ENCODE data around the gene GNG7.

GNG7 gene

DNA sequence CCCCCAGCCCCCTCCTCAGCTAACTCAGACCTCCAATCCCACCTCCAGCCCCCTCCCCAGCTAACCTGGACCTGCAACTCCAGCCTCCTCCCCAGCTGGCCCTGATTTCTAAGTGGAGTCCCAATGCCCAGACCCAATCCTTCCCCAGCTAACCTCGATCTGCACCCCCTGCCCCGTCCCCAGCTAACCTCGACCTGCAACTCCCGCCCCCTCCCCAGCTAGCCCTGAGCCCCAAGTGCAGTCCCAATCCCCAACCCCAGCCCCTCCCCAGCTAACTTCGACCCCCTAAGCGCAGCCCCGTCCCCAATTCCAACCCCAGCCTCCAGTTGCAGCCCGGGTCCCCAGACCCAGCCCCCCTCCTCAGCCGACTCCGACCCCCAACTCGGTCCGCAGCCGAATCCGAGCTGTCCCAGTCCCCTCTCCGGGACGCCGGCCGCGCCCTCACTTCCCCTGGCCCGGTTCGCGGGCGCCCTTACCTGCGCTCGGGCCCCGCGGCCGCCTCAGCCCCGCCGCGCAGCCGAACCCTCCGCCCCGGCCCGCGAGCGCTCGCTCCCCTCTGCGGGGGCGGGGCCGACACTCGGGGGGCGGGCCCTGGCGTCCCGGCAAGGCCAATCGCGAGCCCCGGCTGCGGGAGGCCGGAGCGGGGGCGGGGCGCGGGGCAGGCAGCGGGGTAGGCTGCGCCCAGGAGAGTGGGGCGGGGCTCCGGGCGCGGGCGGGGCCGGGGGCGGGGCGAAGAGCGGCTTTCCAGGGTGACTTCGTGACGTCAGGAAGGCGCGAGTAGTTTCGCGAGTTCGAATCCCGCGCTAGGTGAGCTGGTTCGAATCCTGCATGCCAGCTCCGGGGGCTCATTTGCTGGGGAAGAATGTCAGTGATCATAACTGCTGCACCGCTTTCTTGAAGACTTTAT, at the start of gene GNG7:
Gene GNG7 (minus strand): TSS at position 525 of the 907 bp plus-strand sequence. CDS start 182,006 bp downstream, outside the sequence.
- DNase-seq (ENCODE audit: low read depth in 2 of 2, low spot score in 1 of 2): peak; percentile 80 to 87

DNA sequence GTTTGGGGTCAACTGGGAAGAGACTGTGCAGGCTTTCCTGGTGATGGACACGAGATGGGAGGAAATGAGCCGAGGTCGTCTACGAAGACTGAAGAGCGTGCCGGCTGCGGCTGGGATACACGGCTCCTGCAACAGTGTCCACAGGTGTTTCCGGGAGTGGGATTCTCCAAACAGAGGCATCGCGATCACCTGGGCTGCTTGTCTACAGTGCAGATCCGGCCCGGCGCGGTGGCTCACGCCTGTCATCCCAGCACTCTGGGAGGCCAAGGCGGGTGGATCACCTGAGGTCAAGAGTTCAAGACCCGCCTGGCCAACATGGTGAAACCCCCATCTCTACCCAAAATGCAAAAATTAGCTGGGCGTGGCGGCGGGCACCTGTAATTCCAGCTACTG, 48.9 kb upstream of the GNG7 start:
- DNase-seq (ENCODE audit: low read depth in 2 of 2, low spot score in 1 of 2): no peak

DNA sequence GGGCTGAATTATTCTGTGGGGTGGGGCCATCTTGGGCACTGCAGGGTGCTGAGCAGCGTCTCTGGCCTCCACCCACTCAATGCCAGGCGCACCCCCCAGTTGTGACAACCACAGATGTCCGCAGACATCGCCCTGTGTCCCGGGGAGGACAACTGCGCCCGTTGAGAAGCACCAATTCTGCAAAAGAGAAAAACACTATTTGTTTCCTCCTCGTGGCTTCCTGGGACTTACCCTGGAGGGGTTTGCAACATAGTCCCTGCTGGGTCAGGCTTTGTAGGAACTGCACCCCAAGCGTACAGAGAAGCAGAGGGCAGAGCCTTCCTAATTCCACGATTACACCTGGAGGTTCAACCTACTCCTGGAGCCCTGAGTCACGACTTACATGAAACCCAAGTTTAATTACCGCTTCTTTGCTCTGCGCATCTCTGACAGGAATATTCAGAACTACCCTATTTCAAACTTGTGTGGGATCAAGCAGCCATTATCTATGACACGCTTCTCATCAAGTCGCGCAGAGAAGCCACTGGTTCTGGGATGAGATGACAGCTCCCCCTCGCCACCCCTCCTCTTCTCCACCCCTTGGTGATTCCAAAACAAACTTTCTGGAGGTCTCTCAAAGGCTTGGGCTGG, 48.4 kb upstream of the GNG7 start:
- DNase-seq (ENCODE audit: low read depth in 2 of 2, low spot score in 1 of 2): no peak

DNA sequence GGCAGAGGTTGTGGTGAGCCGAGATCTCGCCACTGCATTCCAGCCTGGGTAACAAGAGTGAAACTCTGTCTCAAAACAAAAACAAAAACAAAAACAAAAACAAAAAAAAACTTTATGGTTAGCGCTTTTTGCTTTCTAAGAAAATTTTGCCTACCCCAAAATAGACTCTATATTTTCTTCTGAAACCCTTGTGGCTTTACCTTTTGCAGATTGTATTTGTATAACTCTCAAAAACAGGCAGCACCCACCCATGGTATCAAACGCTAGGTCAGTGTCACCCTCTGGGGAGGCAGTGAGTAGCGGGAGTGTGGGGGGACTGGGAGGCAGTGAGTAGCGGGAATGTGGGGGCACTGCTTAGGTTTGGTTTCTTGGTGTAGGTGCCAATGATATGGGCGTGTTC, 44.9 kb upstream of the GNG7 start:
- DNase-seq (ENCODE audit: low read depth in 2 of 2, low spot score in 1 of 2): no peak

DNA sequence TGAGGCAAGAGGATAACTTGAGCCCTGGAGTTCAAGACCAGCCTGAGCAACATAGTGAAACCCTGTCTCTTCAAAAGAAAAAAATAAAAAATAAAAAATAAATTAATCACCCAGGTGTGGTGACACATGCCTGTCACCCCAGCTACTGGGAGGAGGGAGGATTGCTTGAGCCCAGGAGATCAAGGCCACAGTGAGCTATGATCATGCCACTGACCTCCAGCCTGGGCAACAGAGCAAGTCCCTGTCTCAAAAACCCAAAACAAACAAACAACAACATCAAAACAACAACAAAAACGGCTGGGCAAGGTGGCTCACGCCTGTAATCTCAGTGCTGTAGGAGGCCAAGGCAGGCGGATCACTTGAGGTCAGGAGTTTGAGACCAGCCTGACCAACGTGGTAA, 41.6 kb upstream of the GNG7 start:
- no peak for DNase-seq (ENCODE audit: low read depth in 2 of 2, low spot score in 1 of 2)

DNA sequence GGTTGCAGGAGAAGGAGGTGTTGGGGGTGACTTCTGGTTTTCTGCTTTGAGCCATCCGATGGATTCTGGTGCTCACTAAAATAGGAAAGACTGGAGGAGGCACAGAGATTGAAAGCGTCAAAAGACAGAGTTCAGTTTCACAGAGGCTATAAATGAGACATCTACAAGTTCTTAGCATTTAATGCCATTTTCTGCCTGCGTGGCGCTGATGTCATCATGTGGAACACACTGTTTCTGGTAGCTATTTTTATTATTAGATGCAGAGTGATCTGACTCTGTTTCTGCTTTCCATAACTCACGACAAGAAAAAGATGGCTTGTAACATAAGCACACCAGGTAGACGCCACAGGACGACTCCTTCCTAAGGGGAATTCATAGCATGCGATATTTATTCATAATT, 40.6 kb upstream of the GNG7 start:
- DNase-seq (ENCODE audit: low read depth in 2 of 2, low spot score in 1 of 2): no peak

DNA sequence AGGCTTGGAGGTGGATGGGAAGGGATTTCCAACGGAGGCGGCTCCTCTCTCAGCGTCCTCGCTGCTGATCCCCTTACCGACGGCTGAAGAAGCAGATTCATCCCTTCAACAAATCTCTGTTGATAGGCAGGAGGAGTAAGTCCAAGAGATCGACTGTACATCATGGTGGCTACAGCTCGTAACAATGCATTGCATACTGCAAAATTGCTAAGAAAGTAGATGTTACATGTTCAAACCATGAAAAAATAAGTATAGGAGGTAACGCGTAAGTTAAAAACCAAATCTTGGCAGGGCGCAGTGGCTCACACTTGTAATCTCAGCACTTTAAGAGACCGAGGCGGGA, 37.8 kb upstream of the GNG7 start:
- DNase-seq (ENCODE audit: low read depth in 2 of 2, low spot score in 1 of 2): no peak

DNA sequence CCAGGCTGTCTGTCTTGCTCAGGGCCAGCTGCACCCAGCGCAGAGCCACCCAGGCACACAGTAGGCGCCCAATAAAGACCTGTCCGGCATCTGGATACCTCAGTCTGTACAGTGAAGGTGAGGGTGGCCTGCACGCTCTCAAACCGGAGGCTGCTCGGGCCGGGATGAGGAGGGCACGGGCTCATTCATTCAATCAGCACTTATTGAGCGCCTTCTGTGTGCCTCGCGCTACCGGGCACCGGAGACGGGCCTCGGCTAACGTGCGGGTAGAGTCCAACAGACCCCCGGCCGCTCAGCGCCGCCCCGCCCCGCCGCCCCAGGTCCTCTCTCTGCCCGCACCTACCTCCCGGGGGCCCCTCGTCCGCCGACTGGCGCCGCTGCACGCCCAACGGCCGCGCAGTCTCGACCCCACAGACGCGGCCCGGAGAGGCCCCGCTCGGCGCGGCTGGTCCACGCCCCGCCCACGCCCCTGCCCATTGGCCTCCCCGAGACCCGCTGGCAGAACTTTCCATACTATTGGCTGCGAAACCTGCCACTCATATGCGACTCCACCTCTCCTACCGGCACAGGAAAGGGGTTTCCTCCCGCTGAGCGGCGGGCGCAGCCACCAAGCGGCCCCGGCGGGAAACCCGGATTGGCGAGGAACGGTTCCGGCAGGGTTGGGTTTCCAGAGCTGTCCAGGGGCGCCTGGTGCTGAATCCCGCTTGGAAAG, 37.3 kb upstream of the GNG7 start, which contains the start of gene SLC39A3:
Gene SLC39A3 (minus strand): TSS at position 416 of the 712 bp plus-strand sequence. CDS start 2,760 bp downstream, outside the sequence.
- DNase-seq (ENCODE audit: low read depth in 2 of 2, low spot score in 1 of 2): peak; percentile 93 to 98

DNA sequence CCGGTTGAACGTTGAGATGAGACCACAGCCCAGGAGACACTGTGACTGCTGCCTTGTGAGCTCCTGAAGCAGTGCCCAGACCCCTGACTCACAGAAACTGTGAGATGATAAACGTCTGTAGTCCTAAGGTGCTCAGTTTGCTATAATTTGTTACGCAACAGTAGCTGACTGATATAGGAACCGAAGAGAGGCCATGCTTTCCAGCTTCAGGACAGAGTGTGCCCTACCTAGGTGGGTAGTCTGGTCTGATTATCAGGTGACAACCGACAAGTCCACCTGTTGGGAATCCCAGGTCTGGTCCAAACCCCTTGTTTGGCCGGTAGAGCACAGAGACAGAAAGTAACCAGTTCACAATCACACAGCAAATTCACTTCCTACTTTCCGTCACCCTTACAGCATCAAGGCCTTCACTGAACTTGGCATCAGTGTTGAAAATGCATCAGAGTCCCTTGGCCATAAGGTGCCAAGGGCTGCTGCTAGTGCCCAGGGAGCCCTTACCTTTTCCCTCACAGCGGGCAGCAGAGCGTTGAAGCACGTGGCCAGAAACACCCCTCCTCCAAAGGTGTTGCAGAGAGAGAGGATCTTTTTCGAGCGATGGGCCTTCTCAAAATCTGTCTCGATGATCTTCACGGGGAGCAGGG, 34.2 kb upstream of the GNG7 start:
- DNase-seq (ENCODE audit: low read depth in 2 of 2, low spot score in 1 of 2): no peak

DNA sequence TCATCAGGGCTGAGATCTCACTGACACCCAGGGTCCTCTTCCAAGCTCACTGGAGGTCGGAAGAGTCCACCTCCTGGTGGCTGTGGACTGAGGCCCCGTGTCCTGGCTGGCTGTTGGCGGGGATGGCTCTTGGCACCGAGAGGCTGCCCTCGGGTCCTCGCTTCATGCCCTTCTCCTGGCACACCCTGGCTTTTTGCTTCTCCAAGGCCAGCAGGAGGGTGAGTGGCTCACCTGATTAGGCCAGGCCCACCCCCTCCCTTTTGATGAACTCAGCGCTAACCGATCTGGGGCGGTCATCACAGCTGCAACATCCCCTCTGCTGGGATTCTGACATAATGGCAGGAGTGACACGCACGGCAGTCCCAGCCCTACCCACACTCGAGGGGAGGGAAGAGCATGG, 32.9 kb upstream of the GNG7 start:
- no peak for DNase-seq (ENCODE audit: low read depth in 2 of 2, low spot score in 1 of 2)

DNA sequence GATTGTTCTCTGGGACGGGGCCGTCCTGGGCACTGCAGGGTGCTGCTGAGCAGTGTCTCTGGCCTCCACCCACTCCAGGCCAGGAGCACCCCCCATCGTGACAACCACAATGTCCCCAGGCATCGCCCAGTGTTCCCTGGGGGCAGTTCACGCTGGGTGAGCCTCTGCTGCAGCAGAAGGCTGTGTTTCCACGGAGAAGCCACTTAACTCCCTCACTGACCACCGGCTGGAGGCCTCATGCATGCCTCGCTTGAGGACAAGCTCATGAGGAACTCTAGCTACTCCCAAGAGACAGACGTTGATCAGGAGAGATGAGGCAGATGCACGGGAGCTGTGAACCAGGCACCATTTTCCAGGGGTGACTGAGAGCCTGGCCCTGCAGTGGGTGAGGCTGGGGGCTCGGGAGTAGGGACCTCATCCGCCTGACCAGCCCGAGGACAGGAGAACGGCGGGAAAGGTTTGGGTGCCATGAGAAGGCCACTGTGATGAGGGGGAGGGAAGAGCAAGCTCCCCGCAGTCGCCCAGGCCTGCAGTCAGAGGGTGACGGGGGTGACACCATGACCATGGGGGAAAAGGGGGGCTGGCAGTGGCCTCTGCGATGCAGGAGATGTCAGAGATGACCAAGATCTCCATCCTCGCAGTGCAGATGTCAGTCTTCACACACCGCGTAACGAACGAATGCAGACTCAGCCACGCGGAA, 32.2 kb upstream of the GNG7 start:
- no peak for DNase-seq (ENCODE audit: low read depth in 2 of 2, low spot score in 1 of 2)

DNA sequence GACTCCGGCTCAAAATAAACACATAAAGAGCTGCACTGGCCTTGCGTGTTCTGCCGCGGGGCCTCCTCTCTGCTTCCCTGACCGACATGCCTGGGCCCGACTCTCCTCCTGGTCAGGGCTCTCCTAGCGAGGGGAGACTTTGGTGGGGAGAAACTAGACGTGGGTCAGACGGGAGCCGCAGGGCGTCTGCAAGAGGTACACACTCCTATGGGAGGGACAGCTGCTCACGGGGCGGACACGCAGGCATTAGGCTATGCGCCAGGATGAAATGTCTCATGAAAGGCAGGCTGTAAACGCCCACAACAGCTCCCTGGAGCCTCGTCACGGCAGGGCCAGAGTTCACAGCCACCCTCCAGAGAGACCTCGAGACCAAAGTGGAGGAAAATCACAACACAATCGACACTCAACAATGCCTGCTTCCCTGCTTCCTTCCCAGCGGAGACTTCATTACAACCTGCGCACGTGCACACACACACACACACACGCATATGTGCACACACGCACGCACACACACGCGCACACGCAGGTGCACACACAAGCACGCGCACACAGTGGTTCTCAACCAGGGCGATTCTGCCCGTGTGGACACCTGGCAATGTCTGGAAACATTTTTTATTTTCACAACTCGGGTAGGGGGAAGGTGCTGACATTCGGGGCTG, 31.6 kb upstream of the GNG7 start:
- no peak for DNase-seq (ENCODE audit: low read depth in 2 of 2, low spot score in 1 of 2)

DNA sequence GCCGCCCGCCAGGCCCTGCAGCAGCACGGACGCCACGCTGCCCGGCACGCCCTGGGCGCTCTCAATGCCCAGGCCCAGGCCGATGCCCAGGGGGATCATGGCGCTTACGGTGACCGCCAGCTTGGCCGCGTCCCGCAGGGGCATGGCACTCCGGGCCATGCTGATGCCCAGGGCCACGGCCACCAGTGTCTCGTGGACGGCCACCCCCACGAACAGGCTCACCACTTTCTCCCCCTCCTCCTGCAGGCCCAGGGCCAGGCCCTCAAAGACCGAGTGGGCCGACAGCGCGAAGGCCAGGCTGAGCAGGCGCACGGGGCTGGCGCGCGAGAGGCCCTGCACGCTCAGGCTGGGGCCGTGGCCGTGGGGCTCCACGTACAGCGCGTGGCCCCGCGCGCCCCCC, 30.4 kb upstream of the GNG7 start:
- DNase-seq (ENCODE audit: low read depth in 2 of 2, low spot score in 1 of 2): no peak

DNA sequence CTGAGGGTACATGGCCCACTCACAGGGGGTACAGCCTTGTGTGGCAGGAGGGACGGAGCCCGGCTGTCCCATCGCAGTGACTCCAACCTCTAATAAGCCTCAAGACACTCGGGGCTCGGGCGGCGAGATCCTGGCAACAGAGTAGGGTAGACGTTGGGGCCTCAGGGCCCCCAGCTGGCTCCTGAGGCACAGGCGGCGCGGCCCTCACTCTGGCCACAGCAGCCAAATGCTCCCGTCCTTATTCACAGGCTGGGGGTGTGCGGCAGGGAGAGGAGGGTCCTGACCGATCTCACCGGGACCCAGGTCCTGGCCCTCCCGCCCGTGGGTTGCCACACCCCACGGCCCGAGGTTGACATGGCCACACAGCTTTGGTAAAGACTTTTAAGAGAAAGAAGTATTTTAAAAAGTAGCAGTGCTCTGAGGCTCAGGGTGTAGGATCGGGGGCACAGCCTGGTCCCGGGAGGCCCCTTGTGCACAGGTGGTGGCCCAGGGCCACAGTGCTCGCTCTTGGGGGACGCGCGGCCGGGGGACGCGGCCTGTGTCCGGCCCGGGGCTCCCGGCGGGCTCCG, 29.7 kb upstream of the GNG7 start:
- DNase-seq (ENCODE audit: low read depth in 2 of 2, low spot score in 1 of 2): no peak

DNA sequence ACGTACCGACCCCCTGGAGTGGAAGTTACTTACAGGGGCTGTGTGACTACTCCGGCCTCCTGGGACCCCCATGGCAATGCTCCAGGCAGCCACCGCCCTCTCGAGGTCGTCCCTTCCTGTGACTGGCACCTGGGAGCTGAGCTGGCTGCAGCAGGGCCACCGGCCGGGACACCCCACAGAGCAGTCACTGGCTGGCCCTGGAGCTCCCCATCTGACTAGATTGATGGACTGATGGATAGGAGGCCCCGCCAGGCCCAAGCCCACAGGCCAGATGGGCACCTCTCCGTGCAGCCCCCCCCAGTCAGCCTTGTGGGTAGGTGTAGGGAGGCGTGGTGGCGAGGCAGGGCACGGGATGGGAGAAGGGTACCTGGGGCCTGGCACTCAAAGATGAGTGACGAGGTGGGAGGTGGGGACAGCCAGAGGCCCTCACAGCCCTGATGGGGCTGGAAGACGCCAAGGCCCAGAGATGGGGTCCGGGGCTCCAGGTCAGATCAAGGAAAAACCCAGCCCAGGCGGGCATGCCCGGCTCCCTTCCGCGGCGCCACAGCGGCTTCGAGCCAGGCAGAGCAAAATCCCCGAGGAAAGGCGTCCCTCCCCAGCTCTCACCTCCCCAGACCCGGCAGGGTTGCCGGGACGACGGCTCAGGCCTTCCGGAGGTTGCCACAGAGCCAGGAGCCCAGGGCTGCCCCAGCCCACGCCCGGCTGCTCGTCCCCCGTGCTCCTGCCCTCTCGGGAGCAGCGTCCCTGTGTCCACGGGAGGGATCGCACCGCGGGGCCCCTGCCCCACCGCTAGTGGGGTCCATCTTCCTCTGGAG, 28.9 kb upstream of the GNG7 start:
- no peak for DNase-seq (ENCODE audit: low read depth in 2 of 2, low spot score in 1 of 2)

DNA sequence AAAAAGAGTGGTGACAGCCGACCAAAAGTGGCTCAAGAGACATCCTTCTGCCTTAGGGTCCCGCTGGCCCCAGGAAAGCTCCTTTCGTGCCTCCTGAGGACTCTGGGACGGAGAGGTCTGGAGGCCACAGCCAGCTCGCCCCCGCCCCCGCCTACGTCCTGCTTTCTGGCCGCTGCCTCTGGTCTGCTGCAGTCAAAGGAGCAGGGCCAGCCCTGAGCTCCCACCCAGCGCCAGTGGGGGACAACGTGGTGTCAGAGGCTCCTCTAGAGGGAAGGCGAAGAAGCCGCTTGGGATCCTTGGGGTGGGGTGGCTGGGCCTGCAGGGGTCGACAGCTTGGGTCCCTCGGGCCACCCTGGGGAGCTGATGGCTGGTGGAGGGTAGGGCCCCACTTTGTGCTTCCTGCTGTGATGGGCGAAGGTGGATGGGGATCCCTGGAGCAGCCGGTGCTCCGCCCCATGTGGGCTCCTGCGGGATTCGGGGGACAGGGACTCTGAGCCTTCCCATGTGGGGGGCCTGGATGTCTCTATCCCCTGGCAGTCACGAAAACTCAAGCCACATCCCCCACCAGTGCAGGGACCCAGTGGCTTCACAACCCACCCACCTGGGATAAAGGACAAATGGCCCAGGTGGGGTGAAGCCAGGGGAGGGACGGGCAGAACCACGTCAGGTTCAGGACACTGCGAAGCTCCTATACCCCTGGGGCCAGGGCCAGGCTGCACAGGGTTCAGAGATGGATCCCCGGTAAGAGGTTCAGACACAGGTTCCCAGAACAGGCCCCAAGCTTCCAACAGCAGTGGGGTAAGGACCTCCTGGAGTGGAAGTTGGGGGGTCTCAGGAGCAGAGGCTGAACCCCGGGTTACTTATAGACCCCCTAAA, 27.7 kb upstream of the GNG7 start:
- no peak for DNase-seq (ENCODE audit: low read depth in 2 of 2, low spot score in 1 of 2)

DNA sequence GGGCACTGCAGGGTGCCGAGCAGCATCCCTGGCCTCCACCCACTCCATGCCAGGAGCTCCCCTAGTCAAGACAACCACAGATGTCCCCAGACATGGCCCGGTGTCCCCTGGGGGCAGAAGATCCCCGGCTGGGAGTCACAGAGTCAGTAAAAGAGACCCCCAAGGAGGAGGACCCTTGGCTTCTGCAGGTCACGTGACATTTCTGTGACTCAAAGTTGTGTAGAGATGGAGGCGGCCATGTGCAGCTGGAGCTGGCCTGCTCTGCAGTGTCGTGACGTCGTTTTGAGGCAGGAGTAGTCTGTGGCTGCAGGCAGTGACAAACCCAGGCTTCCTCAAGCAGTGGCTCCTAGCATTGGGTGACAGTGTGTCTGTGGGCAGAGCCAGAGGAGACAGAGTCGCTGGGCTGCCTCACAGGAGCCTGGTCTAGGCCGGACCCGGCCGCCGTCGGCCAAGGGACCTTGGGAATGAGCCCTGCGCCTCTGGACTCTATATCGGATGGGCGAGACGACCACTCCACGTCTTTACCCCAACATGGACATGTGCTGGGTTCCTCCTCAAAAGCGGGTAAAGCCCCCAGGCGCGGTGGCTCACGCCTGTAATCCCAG, 26.4 kb upstream of the GNG7 start:
- no peak for DNase-seq (ENCODE audit: low read depth in 2 of 2, low spot score in 1 of 2)

DNA sequence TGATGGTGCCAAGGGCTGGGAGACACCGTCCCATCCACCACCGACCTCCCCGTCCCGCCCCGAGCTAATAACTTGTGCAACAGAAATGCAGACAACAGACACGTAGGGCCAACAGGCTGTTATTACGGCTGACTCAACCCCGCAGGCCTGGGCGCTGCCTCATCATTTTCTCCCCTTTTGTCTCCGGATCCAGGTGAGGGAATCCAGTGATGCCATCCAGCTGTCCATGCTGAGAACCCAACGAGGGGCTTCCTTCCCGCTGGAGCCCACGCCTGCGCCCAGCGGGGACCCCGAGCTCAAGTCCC, 25.1 kb upstream of the GNG7 start:
- no peak for DNase-seq (ENCODE audit: low read depth in 2 of 2, low spot score in 1 of 2)

Measured in stimulated activated CD8-positive, alpha-beta memory T cell treated with anti-CD3 and anti-CD28 coated beads, Interleukin-4, amount 100 ng/mL, for 1 hour (primary cell).